Lower lobe of right lung (tissue), 2 donors: ENCODE measurements around the gene SIRPD. TPM values are rescaled to one million over a fixed set of nuclear protein-coding genes. Genes with fewer than 3 reads are reported as not detected.

Experiments
- ATAC-seq, 2 donors: fragments of 200-7000 bp; cut with Tn5 transposase; one replicate each; pipeline ENCODE4 v1.9.1; 2020 to 2022; ENCODE audit warnings: mild to moderate bottlenecking in 2 of 2, moderate library complexity in 2 of 2
- DNase-seq: peaks from one replicate; pipeline ENCODE4 v3.0.0-alpha.2; 2020
- H3K27ac ChIP-seq: fragments of 200-600 bp; one replicate; pipeline ENCODE4 v1.8.0; 2022
- H3K27me3 ChIP-seq: fragments of 200-600 bp; one replicate; pipeline ENCODE4 v1.8.0; 2022; ENCODE audit warnings: low read depth
- H3K36me3 ChIP-seq: fragments of 200-600 bp; one replicate; pipeline ENCODE4 v1.8.0; 2022; ENCODE audit warnings: mild to moderate bottlenecking
- H3K4me1 ChIP-seq: fragments of 200-600 bp; one replicate; pipeline ENCODE4 v1.8.0; 2022
- H3K4me3 ChIP-seq: fragments of 200-600 bp; one replicate; pipeline ENCODE4 v1.8.0; 2022; ENCODE audit warnings: mild to moderate bottlenecking
- H3K9me3 ChIP-seq: fragments of 200-600 bp; one replicate; pipeline ENCODE4 v1.8.0; 2022
- intact Hi-C: fragments of 100-400 bp; cut with DNase I; formaldehyde crosslinking; loops from one replicate; pipeline ENCODE4 v1.11.0; 2022
- total RNA-seq: library from RNA; stranded (reverse); fragmentation: NEBNext Ultra II Directional; extraction: Animal tissue kit (Norgen Biotek cat#: 25700); gene quantifications from one replicate; pipeline ENCODE4 v1.2.1, GENCODE V29; 2021
- TF ChIP-seq, protein P1 (sequence below): fragments of 200-600 bp; IDR thresholded peaks from one replicate; pipeline ENCODE4 v1.8.0; 2022; ENCODE audit warnings: antibody characterized with exemption, mild to moderate bottlenecking
- donor health status: DM: no; HTN: yes; CAD: no; lungs with severe emphysema.

The SIRPD gene
- total RNA-seq, 1 donor from 2014 or later, result 1.5 TPM

DNA sequence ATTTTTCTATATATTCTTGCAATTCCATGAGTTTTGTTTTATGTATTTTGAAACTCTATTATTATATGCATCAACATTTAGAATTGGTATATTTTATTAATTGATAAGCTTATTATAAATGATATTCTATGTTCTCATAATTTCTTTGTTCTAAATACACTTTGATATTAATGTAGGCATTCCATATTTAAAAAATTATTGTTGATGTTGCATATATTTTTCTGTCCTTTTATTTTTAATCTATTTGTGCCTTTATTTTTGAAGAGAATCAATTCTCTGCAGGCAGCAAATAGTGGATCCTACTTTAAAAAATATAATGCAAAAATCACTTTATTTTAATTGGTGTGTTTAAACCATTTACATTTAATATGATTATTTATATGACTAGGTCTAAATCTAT lies 29.6 kb downstream of the SIRPD start:
- intact Hi-C loops, result no loop called here
- DNase-seq, result no peak
- TF ChIP-seq, protein P1, sequence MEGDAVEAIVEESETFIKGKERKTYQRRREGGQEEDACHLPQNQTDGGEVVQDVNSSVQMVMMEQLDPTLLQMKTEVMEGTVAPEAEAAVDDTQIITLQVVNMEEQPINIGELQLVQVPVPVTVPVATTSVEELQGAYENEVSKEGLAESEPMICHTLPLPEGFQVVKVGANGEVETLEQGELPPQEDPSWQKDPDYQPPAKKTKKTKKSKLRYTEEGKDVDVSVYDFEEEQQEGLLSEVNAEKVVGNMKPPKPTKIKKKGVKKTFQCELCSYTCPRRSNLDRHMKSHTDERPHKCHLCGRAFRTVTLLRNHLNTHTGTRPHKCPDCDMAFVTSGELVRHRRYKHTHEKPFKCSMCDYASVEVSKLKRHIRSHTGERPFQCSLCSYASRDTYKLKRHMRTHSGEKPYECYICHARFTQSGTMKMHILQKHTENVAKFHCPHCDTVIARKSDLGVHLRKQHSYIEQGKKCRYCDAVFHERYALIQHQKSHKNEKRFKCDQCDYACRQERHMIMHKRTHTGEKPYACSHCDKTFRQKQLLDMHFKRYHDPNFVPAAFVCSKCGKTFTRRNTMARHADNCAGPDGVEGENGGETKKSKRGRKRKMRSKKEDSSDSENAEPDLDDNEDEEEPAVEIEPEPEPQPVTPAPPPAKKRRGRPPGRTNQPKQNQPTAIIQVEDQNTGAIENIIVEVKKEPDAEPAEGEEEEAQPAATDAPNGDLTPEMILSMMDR, result no peak

DNA sequence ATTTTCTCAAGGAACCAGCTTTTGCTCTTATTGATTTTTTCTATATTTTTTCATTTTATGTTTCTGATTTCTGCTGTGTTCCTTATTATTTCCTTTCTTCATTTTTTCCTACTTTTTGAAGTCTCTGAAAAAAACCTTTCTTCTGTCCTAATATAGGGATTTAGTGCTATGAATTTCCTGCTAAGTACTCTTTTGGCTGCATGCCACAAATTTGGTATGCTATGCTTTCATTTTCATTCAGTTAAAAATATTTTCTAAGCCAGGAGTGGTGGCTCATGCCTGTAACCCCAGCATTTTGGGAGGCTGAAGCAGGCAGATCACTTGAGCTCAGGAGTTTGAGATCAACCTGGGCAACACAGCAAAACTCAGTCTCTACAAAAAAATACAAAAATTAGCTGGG lies 30.6 kb downstream of the SIRPD start:
- TF ChIP-seq, protein P1, result no peak

More for the DNA sequence above, 29.6 kb downstream of the SIRPD start:
- Histone ChIP-seq H3K4me1 (no peaks in the 10 kb centered on the region), H3K9me3 (no peaks in the 10 kb centered on the region), H3K4me3 (no peak overlapping the region), H3K27me3 (no peaks in the 10 kb centered on the region), H3K36me3 (no peaks in the 10 kb centered on the region), H3K27ac (no peak overlapping the region)
- ATAC-seq, result no peak

DNA sequence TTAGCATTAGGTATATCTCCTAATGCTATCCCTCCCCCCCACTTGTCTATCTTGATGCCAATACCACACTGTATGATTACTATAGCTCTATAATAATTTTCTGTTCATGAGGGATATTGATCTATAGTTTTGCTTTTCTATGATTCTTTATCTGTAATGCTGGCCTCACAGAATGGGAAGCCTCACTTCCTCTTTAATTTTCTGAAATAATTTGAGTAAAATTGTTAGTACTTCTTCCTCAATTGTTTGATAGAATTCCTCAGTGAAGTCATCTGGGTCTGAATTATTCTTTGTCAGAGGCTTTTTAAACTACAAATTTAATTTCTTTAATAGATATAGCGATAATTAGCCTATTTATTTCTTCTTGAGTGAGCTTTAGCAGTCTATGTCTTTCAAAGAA lies 31.2 kb downstream of the SIRPD start:
- Histone ChIP-seq H3K4me3 (no peak overlapping the region), H3K36me3 (no peaks in the 10 kb centered on the region), H3K27ac (no peak overlapping the region), H3K9me3 (no peaks in the 10 kb centered on the region), H3K27me3 (no peaks in the 10 kb centered on the region), H3K4me1 (no peaks in the 10 kb centered on the region)
- no peak for DNase-seq
- ATAC-seq, result no peak
- intact Hi-C loops, result no loop called here
- TF ChIP-seq, protein P1, result no peak

More for the DNA sequence above, 30.6 kb downstream of the SIRPD start:
- H3K27me3 ChIP-seq, result no peaks in the 10 kb centered on the region
- DNase-seq (no peak), ATAC-seq (no peak)
- no peak overlapping the region for H3K4me3 ChIP-seq
- intact Hi-C loops, result no loop called here
- H3K9me3 ChIP-seq, result no peaks in the 10 kb centered on the region
- H3K27ac ChIP-seq, result no peak overlapping the region
- H3K4me1 ChIP-seq, result no peaks in the 10 kb centered on the region
- H3K36me3 ChIP-seq, result no peaks in the 10 kb centered on the region

DNA sequence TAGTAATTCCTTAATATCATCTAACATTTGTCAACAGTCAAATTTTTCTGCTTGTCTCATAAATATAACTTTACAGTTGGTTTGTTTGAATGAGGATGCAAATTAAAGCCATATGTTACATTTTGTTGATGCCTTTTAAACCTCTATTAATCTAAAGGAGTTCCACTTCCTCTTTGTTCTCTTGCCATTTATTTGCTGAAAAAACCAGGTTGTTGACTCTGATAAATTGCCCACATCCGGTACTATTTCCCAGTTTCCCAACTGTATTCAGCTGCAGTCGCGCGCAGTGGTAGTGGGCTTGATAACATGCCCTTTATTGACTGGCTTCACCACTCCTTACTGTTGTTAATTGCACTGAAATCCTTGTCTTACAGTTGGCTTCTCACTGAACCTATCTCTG lies 33.5 kb downstream of the SIRPD start:
- TF ChIP-seq, protein P1, result no peak
- Histone ChIP-seq H3K36me3 (no peaks in the 10 kb centered on the region), H3K4me3 (no peak overlapping the region), H3K4me1 (no peaks in the 10 kb centered on the region), H3K9me3 (no peaks in the 10 kb centered on the region), H3K27me3 (no peaks in the 10 kb centered on the region), H3K27ac (no peak overlapping the region)
- no peak for DNase-seq
- ATAC-seq, result no peak
- intact Hi-C loops, result no loop called here

DNA sequence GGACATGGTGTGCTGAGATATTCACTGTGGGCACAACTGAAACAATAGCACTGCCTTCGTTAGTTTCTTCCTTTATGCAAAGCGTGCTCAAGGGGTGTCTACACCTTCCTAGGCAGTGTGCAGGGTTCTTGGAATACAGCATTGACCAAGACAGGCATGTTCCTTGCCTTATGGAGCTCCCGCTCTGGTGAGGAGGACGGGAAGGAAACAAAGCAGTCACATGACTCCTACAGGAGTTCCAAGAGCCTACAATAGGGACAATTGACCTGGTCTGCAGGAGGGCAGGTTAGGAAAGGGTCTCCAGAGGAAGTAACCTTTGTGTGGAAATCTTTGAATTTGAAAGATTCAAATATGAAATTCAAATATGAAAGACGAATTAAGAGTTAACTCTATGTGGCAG lies 40.5 kb downstream of the SIRPD start:
- H3K27me3 ChIP-seq, result no peaks in the 10 kb centered on the region
- H3K4me3 ChIP-seq, result no peak overlapping the region
- intact Hi-C loops, result no loop called here
- H3K9me3 ChIP-seq, result no peaks in the 10 kb centered on the region
- no peak overlapping the region for H3K27ac ChIP-seq
- ATAC-seq (no peak), DNase-seq (no peak)
- TF ChIP-seq, protein P1, result no peak
- H3K4me1 ChIP-seq, result no peaks in the 10 kb centered on the region
- no peaks in the 10 kb centered on the region for H3K36me3 ChIP-seq

DNA sequence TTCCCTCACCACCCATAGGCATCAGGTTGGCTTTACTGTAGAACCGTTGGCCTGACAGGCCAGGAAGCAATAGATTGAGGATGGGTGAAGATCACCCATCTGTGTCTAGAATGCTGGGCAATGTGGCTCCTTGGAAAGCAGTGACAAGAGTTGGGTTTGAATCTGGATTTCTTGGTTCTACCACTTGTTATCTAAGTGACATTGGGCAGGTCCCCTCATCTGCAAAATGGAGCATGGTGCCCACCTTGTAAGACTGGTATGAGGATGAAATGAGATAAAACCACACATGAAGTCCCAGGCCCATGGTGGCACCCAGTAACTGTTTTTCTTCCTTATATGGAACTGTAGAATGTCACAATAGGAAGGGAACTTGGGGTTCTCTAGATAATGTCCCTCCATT lies 43.7 kb downstream of the SIRPD start:
- no peak for DNase-seq
- no peak overlapping the region for H3K27ac ChIP-seq
- no peak for ATAC-seq
- TF ChIP-seq, protein P1, result no peak
- no peaks in the 10 kb centered on the region for H3K36me3 ChIP-seq
- intact Hi-C loops, result no loop called here
- H3K4me1 ChIP-seq, result no peaks in the 10 kb centered on the region
- H3K4me3 ChIP-seq, result no peak overlapping the region
- no peaks in the 10 kb centered on the region for H3K9me3 ChIP-seq
- no peaks in the 10 kb centered on the region for H3K27me3 ChIP-seq
